ENCODE measurements around the gene DDX46. TPM values are rescaled to one million over a fixed set of nuclear protein-coding genes. Genes with fewer than 3 reads are reported as not detected.
"Not testable (repeated sequence)": the region's sequence is repeated elsewhere in the genome, so short reads cannot be mapped to it uniquely, and the experiment has no call there.

Gene DDX46
- total and polyA plus RNA-seq, 7 donors: 11.4 to 53.6 (median 35.0) TPM

DNA sequence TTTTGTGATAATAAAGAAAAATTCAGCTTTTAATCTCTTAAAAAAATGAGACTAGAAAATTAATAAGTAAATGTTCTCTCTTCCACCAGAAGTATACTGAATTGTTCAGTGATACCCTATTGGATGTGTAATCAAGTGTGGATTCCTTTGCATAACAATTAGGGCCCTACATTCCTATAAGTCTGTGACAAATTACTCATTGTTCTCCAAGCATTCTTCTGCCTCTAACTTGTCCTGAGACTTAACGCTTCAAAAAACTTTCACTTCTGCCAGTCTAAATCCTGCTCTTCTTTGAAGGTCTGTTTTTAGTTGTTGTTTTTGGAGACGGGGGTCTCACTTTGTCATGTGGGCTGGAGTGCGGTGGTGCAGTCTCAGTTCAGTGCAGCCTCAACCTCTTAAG is 9.2 kb upstream of the DDX46 start:
- no peaks in the 10 kb centered on the region for H3K27me3 ChIP-seq
- no peak overlapping the region for H3K27ac ChIP-seq
- H3K9me3 ChIP-seq: no peaks in the 10 kb centered on the region
- no peak overlapping the region for H3K4me3 ChIP-seq
- intact Hi-C loops (cut with DNase I): no loop called here
- peaks cover 0 to 34% (median 2%) of the 10 kb centered on the region in 4 donors for H3K36me3 ChIP-seq
- no peak for DNase-seq
- TF ChIP-seq POLR2A (IDR thresholded peaks at IDR 0.05) (no peak), POLR2AphosphoS5 (IDR thresholded peaks at IDR 0.05) (no peak), EP300 (IDR thresholded peaks at IDR 0.05) (no peak)
- TF ChIP-seq, protein P1, sequence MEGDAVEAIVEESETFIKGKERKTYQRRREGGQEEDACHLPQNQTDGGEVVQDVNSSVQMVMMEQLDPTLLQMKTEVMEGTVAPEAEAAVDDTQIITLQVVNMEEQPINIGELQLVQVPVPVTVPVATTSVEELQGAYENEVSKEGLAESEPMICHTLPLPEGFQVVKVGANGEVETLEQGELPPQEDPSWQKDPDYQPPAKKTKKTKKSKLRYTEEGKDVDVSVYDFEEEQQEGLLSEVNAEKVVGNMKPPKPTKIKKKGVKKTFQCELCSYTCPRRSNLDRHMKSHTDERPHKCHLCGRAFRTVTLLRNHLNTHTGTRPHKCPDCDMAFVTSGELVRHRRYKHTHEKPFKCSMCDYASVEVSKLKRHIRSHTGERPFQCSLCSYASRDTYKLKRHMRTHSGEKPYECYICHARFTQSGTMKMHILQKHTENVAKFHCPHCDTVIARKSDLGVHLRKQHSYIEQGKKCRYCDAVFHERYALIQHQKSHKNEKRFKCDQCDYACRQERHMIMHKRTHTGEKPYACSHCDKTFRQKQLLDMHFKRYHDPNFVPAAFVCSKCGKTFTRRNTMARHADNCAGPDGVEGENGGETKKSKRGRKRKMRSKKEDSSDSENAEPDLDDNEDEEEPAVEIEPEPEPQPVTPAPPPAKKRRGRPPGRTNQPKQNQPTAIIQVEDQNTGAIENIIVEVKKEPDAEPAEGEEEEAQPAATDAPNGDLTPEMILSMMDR (IDR thresholded peaks at IDR 0.05): no peak
- WGBS, 2 donors: 81 to 96% methylated on average over 3 of the region's 3 CpGs
- no peaks in the 10 kb centered on the region for H3K4me1 ChIP-seq

DNA sequence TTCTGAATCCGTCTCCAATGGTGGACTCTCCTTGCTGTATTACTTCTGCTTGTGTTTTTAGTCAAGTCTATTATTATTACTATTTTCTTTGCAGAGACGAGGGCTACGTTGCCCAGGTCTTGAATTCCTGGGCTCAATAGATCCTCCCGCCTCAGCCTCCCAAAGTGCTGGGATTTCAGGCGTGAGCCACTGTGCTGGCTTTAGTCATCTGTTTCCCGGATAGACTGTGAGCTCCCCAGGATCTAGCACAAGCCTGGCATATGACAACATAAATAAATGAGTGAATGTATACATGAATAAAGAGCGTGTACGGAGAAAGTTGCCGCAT is 439 bp upstream of the DDX46 start:
- no peak for DNase-seq
- H3K36me3 ChIP-seq: no peaks in the 10 kb centered on the region
- H3K27me3 ChIP-seq: no peaks in the 10 kb centered on the region
- peak overlapping the region; percentile 76 to 81 (median 80) for H3K27ac ChIP-seq
- peak overlapping the region; percentile 58 to 89 (median 72) for H3K4me3 ChIP-seq
- H3K9me3 ChIP-seq: no peaks in the 10 kb centered on the region
- intact Hi-C loops (cut with DNase I): loop anchor here (1.0 kb wide), 1 partner anchor 21 kb away; no protein-coding TSS in a partner anchor
- WGBS, 2 donors: 14 to 20% methylated on average over 9 of the region's 9 CpGs
- H3K4me1 ChIP-seq: peaks cover 0 to 26% (median 23%) of the 10 kb centered on the region in 4 donors
- TF ChIP-seq EP300 (IDR thresholded peaks at IDR 0.05): no peak
- TF ChIP-seq, protein P1 (IDR thresholded peaks at IDR 0.05): no peak
- TF ChIP-seq POLR2AphosphoS5 (IDR thresholded peaks at IDR 0.05): no peak
- no peak for TF ChIP-seq POLR2A (IDR thresholded peaks at IDR 0.05)

DNA sequence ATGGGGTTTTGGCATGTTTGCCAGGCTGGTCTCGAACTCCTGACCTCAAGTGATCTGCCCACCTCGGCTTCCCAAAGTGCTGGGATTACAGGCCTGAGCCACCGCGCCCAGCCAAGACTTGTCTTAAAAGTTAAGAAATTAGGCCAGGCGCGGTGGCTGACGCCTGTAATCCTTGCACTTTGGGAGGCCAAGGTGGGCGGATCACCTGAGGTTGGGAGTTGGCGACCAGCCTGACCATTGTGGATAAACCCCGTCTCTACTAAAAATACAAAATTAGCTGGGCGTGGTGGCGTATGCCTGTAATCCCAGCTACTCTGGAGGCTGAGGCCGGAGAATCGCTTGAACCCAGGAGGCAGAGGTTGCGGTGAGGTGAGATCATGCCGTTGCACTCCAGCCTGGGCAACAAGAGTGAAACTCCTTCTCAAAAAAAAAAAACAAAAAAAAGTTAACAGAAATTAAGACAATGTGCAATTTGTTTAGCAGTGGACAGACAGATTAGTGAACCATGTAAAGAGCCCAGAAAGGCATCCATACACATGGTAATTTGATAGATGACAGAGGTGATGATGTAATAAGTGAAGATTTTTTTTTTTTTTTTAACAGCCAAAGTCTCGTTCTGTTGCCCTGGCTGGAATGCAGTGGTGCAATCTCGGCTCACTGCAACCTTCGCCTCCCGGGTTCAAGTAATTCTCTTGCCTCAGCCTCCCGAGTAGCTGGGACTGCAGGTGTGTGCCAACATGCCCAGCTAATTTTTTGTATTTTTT is 9.1 kb downstream of the DDX46 start:
- H3K9me3 ChIP-seq; H3K4me1 ChIP-seq; H3K4me3 ChIP-seq; intact Hi-C loops (cut with DNase I); H3K27me3 ChIP-seq; H3K27ac ChIP-seq; DNase-seq: not testable (repeated sequence)
- 95 to 96% methylated on average over 21 of the region's 21 CpGs for WGBS, 2 donors
- H3K36me3 ChIP-seq: peaks cover 17 to 88% (median 49%) of the 10 kb centered on the region in 4 donors

DNA sequence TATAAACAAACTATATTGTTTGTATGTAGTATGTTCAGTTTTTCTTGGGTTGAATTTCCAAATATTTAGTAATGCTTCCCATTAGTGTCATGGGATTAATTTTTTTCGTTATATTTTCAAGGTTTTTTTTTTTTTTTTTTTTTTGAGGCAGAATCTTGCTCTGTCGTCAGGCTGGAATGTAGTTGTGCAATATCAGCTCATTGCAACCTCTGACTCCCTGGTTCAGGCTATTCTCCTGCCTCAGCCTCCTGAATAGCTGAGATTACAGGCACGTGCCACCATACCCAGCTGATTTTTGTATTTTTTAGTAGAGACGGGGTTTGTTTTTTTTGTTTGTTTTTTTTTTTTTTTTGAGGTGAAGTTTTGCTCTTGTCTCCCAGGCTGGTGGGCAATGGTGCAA is 10.6 kb downstream of the DDX46 start:
- intact Hi-C loops (cut with DNase I): no loop called here
- Histone ChIP-seq H3K27me3 (no peaks in the 10 kb centered on the region), H3K27ac (no peak overlapping the region), H3K9me3 (no peaks in the 10 kb centered on the region), H3K36me3 (peaks cover 16 to 98% (median 57%) of the 10 kb centered on the region in 4 donors), H3K4me3 (no peak overlapping the region), H3K4me1 (no peaks in the 10 kb centered on the region)
- 85 to 92% methylated on average over 4 of the region's 4 CpGs for WGBS, 2 donors
- no peak for TF ChIP-seq EP300 (IDR thresholded peaks at IDR 0.05)
- no peak for TF ChIP-seq POLR2A (IDR thresholded peaks at IDR 0.05)
- TF ChIP-seq, protein P1 (IDR thresholded peaks at IDR 0.05): no peak
- TF ChIP-seq POLR2AphosphoS5 (IDR thresholded peaks at IDR 0.05): no peak
- DNase-seq: no peak

DNA sequence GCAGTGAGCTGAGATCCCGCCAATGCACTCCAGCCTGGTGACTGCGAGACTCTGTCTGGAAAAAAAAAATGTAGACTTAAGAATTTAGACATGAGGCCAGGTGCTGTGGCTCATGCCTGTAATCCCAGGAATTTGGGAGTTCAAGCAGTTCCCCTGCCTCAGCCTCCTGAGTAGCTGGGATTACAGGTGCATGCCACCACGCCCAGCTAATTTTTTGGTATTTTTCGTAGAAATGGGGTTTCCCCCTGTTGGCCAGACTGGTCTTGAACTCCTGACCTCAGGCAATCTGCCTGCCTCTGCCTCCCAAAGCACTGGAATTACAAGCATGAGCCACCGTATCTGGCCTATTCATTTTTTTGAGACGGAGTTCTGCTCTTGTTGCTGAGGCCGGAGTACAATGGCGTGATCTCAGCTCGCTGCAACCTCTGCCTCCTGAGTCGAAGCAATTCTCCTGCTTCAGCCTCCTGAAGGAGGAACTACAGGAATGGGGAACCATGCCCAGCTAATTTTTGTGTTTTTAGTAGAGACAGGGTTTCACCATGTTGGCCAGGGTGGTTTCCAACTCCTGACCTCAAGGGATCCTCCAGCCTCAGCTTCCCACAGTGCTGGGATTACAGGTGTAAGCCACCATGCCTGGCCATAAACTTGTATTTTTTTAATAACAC is 14.0 kb downstream of the DDX46 start:
- no peak for DNase-seq
- H3K27ac ChIP-seq: no peak overlapping the region
- H3K36me3 ChIP-seq: peaks cover 8 to 97% (median 52%) of the 10 kb centered on the region in 4 donors
- H3K9me3 ChIP-seq: no peaks in the 10 kb centered on the region
- intact Hi-C loops (cut with DNase I): loop anchor here (10.0 kb wide), 1 partner anchor 52 kb away; no protein-coding TSS in a partner anchor
- H3K4me1 ChIP-seq: no peaks in the 10 kb centered on the region
- H3K27me3 ChIP-seq: no peaks in the 10 kb centered on the region
- no peak overlapping the region for H3K4me3 ChIP-seq
- TF ChIP-seq POLR2A (IDR thresholded peaks at IDR 0.05) (no peak), EP300 (IDR thresholded peaks at IDR 0.05) (no peak), POLR2AphosphoS5 (IDR thresholded peaks at IDR 0.05) (no peak)
- WGBS, 2 donors: 93% methylated on average over 10 of the region's 10 CpGs

Measured in sigmoid colon (tissue), 7 donors.